IPS-20b (cell line): Measurements from ENCODE around the gene GPR68.
"Not testable (repeated sequence)": the region's sequence is repeated elsewhere in the genome, so short reads cannot be mapped to it uniquely, and the experiment has no call there.

Experiments used
- H3K27ac ChIP-seq: one replicate; pipeline ENCODE4 v1.5.1; 2013; ENCODE audit warnings: low read length
- H3K27me3 ChIP-seq: 2 replicates; pipeline ENCODE4 v1.6.1; 2013; ENCODE audit warnings: mild to moderate bottlenecking, low read length, inconsistent platforms; ENCODE audit not compliant: insufficient read depth
- H3K36me3 ChIP-seq: 2 replicates; pipeline ENCODE4 v1.6.1; 2013; ENCODE audit warnings: low read depth, mild to moderate bottlenecking, inconsistent platforms, low read length, moderate library complexity; ENCODE audit not compliant: insufficient read depth
- H3K4me1 ChIP-seq: 2 replicates; pipeline ENCODE4 v1.6.1; 2013; ENCODE audit warnings: mild to moderate bottlenecking, control low read depth, inconsistent platforms, low read length, moderate library complexity; ENCODE audit not compliant: insufficient read depth
- H3K4me3 ChIP-seq: 2 replicates; pipeline ENCODE4 v1.5.1; 2013; ENCODE audit warnings: mild to moderate bottlenecking, low read length, inconsistent platforms
- H3K9ac ChIP-seq: 2 replicates; pipeline ENCODE4 v1.6.1; 2013; ENCODE audit warnings: low read depth, mild to moderate bottlenecking, inconsistent platforms, low read length, moderate library complexity
- H3K9me3 ChIP-seq: 2 replicates; pipeline ENCODE4 v1.6.1; 2013; ENCODE audit warnings: mild to moderate bottlenecking, low read depth, low read length, inconsistent platforms; ENCODE audit not compliant: insufficient read depth

GPR68 gene

GRCh38 chr14:91246051-91246852, 1.7 kb upstream of the GPR68 start:
- peaks cover 10% of the 10 kb centered on the region; the same call in 1 of the 2 replicates for H3K4me1 ChIP-seq
- H3K9me3 ChIP-seq, result no peaks in the 10 kb centered on the region
- H3K4me3 ChIP-seq, result no peak overlapping the region
- no peak overlapping the region for H3K9ac ChIP-seq
- H3K27me3 ChIP-seq, result peaks cover 6% of the 10 kb centered on the region; the same call in 1 of the 2 replicates
- H3K36me3 ChIP-seq, result no peaks in the 10 kb centered on the region
- no peak overlapping the region for H3K27ac ChIP-seq

GRCh38 chr14:91245616-91246015, 1.1 kb upstream of the GPR68 start:
- not testable (repeated sequence) for H3K9me3 ChIP-seq, H3K9ac ChIP-seq, H3K27ac ChIP-seq, H3K27me3 ChIP-seq, H3K4me1 ChIP-seq, H3K4me3 ChIP-seq, H3K36me3 ChIP-seq

- no peak overlapping the region for H3K9ac ChIP-seq
- no peak overlapping the region for H3K4me3 ChIP-seq
- H3K27me3 ChIP-seq, result peaks cover 6% of the 10 kb centered on the region; the same call in 1 of the 2 replicates
- no peaks in the 10 kb centered on the region for H3K36me3 ChIP-seq
- peaks cover 9% of the 10 kb centered on the region; the same call in 1 of the 2 replicates for H3K4me1 ChIP-seq
- H3K9me3 ChIP-seq, result no peaks in the 10 kb centered on the region
- no peak overlapping the region for H3K27ac ChIP-seq
Observed at GRCh38 chr14:91245029-91245428, 525 bp upstream of the GPR68 start.

GRCh38 chr14:91243074-91243471, 1.4 kb downstream of the GPR68 start:
- H3K9ac ChIP-seq, result no peak overlapping the region
- H3K36me3 ChIP-seq, result no peaks in the 10 kb centered on the region
- peaks cover 6% of the 10 kb centered on the region; the same call in 1 of the 2 replicates for H3K27me3 ChIP-seq
- no peaks in the 10 kb centered on the region for H3K9me3 ChIP-seq
- no peak overlapping the region for H3K4me3 ChIP-seq
- H3K4me1 ChIP-seq, result peaks cover 6% of the 10 kb centered on the region; the same call in 1 of the 2 replicates
- no peak overlapping the region for H3K27ac ChIP-seq

- Histone ChIP-seq H3K9me3 (no peaks in the 10 kb centered on the region), H3K36me3 (no peaks in the 10 kb centered on the region), H3K27me3 (peaks cover 6% of the 10 kb centered on the region; the same call in 1 of the 2 replicates), H3K4me3 (no peak overlapping the region), H3K4me1 (peaks cover 6% of the 10 kb centered on the region; the same call in 1 of the 2 replicates), H3K9ac (no peak overlapping the region), H3K27ac (no peak overlapping the region)
Observed at GRCh38 chr14:91242635-91243034, 1.9 kb downstream of the GPR68 start.

GRCh38 chr14:91241863-91242262, 2.6 kb downstream of the GPR68 start:
- Histone ChIP-seq H3K27ac (no peak overlapping the region), H3K4me3 (no peak overlapping the region), H3K4me1 (peaks cover 6% of the 10 kb centered on the region; the same call in 1 of the 2 replicates), H3K27me3 (peaks cover 6% of the 10 kb centered on the region; the same call in 1 of the 2 replicates), H3K9me3 (no peaks in the 10 kb centered on the region), H3K9ac (no peak overlapping the region), H3K36me3 (no peaks in the 10 kb centered on the region)

GRCh38 chr14:91238661-91239060, 5.8 kb downstream of the GPR68 start:
- no peak overlapping the region for H3K4me3 ChIP-seq
- no peak overlapping the region for H3K9ac ChIP-seq
- no peaks in the 10 kb centered on the region; the same call in 1 of the 2 replicates for H3K4me1 ChIP-seq
- H3K36me3 ChIP-seq, result no peaks in the 10 kb centered on the region
- no peaks in the 10 kb centered on the region for H3K9me3 ChIP-seq
- peaks cover under 1% of the 10 kb centered on the region; the same call in 1 of the 2 replicates for H3K27me3 ChIP-seq
- H3K27ac ChIP-seq, result no peak overlapping the region

GRCh38 chr14:91238085-91238484, 6.4 kb downstream of the GPR68 start:
- H3K27me3 ChIP-seq, result no peaks in the 10 kb centered on the region; the same call in 1 of the 2 replicates
- H3K9me3 ChIP-seq, result no peaks in the 10 kb centered on the region
- no peak overlapping the region for H3K9ac ChIP-seq
- H3K27ac ChIP-seq, result no peak overlapping the region
- no peaks in the 10 kb centered on the region; the same call in 1 of the 2 replicates for H3K4me1 ChIP-seq
- no peaks in the 10 kb centered on the region for H3K36me3 ChIP-seq
- no peak overlapping the region for H3K4me3 ChIP-seq

- Histone ChIP-seq H3K9me3 (no peaks in the 10 kb centered on the region), H3K9ac (no peak overlapping the region), H3K27ac (no peak overlapping the region), H3K36me3 (no peaks in the 10 kb centered on the region), H3K27me3 (no peaks in the 10 kb centered on the region), H3K4me1 (no peaks in the 10 kb centered on the region; the same call in 1 of the 2 replicates), H3K4me3 (no peak overlapping the region)
Observed at GRCh38 chr14:91237219-91237618, 7.3 kb downstream of the GPR68 start.

GRCh38 chr14:91235841-91236240, 8.7 kb downstream of the GPR68 start:
- H3K4me1 ChIP-seq, result no peaks in the 10 kb centered on the region; the same call in 1 of the 2 replicates
- no peak overlapping the region for H3K4me3 ChIP-seq
- no peak overlapping the region for H3K27ac ChIP-seq
- H3K9ac ChIP-seq, result no peak overlapping the region
- no peaks in the 10 kb centered on the region for H3K27me3 ChIP-seq
- H3K36me3 ChIP-seq, result no peaks in the 10 kb centered on the region
- H3K9me3 ChIP-seq, result peaks cover 4% of the 10 kb centered on the region; the same call in 1 of the 2 replicates

GRCh38 chr14:91234791-91235114, 9.8 kb downstream of the GPR68 start:
- Histone ChIP-seq H3K36me3 (no peaks in the 10 kb centered on the region), H3K4me1 (no peaks in the 10 kb centered on the region; the same call in 1 of the 2 replicates), H3K27me3 (no peaks in the 10 kb centered on the region), H3K27ac (no peak overlapping the region), H3K9me3 (peaks cover 10% of the 10 kb centered on the region), H3K9ac (no peak overlapping the region), H3K4me3 (no peak overlapping the region)
